Mesodermal cell (in vitro differentiated cells): ENCODE measurements around the gene C2CD4B.

ENCODE experiments used
- H3K27ac ChIP-seq: 2 replicates; pipeline ENCODE4 v1.7.0; 2013; ENCODE audit warnings: mild to moderate bottlenecking, low read depth, low read length, moderate library complexity; ENCODE audit not compliant: severe bottlenecking
- H3K36me3 ChIP-seq: 2 replicates; pipeline ENCODE4 v1.7.1; 2013; ENCODE audit warnings: mild to moderate bottlenecking, low read length, moderate library complexity; ENCODE audit not compliant: control insufficient read depth, insufficient read depth
- H3K4me1 ChIP-seq: one replicate; pipeline ENCODE4 v1.7.1; 2013; ENCODE audit warnings: mild to moderate bottlenecking, low read length; ENCODE audit not compliant: insufficient read depth, control insufficient read depth, poor library complexity, severe bottlenecking
- H3K4me3 ChIP-seq: 2 replicates; pipeline ENCODE4 v1.7.0; 2013; ENCODE audit warnings: low read length, control low read depth, mild to moderate bottlenecking; ENCODE audit not compliant: insufficient read depth, poor library complexity, severe bottlenecking; ENCODE audit errors: extremely low read depth
- H3K9me3 ChIP-seq: 2 replicates; pipeline ENCODE4 v1.7.1; 2013; ENCODE audit warnings: mild to moderate bottlenecking, low read length, moderate library complexity; ENCODE audit not compliant: control insufficient read depth
- WGBS, 2 experiments: methylation state at CpG; one replicate each; pipeline ENCODE4 v1.1.5; 2013; ENCODE audit warnings: missing lambda C conversion rate in 2 of 2; ENCODE audit not compliant: insufficient coverage in 2 of 2; 5-methylcytosine and 5-hydroxymethylcytosine counted together

The C2CD4B gene

DNA sequence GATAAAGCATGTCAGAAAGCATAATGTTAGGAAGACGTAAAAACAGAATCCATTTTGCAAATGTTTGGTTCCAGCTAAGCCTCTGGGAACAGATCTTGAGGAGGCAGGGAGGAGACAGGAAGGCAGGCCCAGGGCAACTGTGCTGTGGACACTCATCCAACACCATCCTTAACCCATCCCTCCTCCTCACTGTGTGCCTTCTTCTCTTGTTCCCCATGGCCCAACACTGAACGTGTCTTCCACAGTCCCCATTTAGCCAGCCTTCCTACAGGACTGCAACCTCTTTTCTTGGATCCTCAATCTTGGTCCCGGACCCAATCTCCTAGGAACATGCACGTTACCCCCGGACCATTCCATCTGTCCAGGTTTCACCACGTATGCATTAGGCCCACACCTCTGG is 15.4 kb downstream of the C2CD4B start:
- Histone ChIP-seq H3K4me3 (no peak overlapping the region), H3K9me3 (peaks cover 3% of the 10 kb centered on the region), H3K4me1 (no peaks in the 10 kb centered on the region), H3K27ac (no peak overlapping the region), H3K36me3 (no peaks in the 10 kb centered on the region)
- 92 to 95% methylated on average over 5 to 6 of the region's 6 CpGs for WGBS, 2 experiments

DNA sequence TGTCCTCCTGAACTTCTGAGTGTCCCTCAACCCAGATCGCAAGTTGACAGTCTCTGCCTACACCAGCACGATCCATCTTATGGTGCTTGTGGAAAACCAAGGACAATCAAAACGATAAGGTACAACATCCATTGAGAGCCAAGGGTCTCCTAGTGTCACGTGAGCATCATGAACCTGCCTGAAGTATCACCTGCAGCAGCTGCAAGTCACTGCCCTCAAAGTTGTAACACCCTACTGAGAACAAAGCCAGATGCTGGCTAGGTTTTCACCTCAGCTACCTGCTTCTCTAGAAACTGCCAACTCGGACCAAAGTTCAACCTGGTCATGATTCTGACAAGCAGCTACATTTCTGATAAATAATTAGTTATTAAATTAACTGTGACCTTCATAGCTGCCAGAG is 17.5 kb downstream of the C2CD4B start:
- Histone ChIP-seq H3K4me3 (no peak overlapping the region), H3K4me1 (no peaks in the 10 kb centered on the region), H3K36me3 (no peaks in the 10 kb centered on the region), H3K27ac (no peak overlapping the region), H3K9me3 (no peaks in the 10 kb centered on the region)
- 85 to 97% methylated on average over 4 of the region's 5 CpGs for WGBS, 2 experiments

DNA sequence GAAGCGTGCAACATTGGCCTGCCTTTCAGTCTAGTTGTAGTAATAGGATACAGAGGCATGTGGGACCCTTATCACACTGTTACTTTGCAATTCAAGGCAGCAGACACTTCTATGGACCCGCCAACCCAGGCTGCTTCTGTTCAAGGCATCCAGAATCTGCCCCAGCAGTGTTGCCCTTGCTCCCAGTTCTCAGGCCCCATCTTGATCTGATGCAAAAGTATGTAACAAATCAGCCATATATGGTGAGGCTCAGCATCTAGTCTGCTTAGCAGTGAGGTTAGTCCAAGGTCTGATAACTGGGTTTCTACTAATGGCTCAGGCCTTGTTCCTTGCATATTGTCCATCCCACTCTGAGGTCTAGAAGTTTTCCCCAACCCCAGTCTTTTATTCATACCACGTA is 17.9 kb downstream of the C2CD4B start:
- no peaks in the 10 kb centered on the region for H3K36me3 ChIP-seq
- WGBS, 2 experiments: 89% methylated on average over 2 of the region's 3 CpGs
- H3K27ac ChIP-seq: no peak overlapping the region
- H3K4me3 ChIP-seq: no peak overlapping the region
- H3K4me1 ChIP-seq: no peaks in the 10 kb centered on the region
- no peaks in the 10 kb centered on the region for H3K9me3 ChIP-seq

DNA sequence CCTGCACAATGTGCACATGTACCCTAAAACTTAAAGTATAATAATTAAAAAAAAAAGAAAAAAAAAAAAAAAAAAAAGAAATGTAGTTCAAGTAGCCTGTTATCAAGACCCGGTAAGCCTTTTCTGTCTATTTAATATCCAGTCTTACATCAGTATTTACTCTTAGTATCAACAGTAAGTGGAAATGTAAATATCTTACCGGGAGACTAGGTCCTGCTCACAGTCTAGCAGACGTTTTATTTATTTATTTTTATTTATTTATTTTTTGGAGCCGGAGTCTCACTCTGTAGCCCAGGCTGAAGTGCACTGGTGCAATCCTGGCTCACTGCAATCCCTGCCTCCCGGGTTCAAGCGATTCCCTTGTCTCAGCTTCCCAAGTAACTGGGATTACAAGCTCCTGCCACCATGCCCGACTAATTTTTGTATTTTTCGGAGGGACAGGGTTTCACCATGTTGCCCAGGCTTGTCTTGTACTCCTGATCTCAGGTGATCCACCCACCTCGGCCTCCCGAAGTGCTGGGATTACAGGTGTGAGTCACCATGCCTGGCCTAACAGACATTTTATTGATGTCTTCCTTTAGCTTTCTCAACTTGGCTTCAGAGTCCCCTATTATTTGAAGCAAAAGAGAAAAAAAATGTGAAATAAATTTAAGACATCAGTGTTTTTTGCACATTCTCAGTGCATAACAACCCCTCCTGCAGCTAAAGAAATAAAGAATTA is 19.9 kb downstream of the C2CD4B start:
- Histone ChIP-seq H3K4me3 (no peak overlapping the region), H3K27ac (no peak overlapping the region), H3K4me1 (no peaks in the 10 kb centered on the region), H3K9me3 (no peaks in the 10 kb centered on the region), H3K36me3 (no peaks in the 10 kb centered on the region)
- WGBS, 2 experiments: 91 to 95% methylated on average over 6 of the region's 10 CpGs

DNA sequence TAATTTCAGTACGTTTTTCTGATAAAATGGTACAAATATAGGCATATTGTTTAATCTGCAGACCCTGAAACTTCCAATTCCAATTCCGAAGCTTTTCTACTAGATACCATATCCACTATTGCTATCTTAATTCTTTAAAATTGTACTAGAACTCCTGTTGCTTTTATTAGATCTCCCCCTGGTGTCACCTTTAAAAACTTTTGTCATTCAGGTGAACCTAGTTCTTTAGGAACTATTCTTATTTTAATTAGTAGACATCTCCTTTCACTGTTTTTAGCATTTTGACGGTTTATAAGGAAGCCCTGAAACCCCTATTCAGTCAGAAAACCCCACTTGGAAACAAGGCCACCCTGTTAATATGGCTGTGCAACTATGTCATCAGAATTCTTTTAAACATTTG is 22.3 kb downstream of the C2CD4B start:
- Histone ChIP-seq H3K36me3 (no peaks in the 10 kb centered on the region), H3K9me3 (no peaks in the 10 kb centered on the region), H3K27ac (no peak overlapping the region), H3K4me3 (no peak overlapping the region), H3K4me1 (peaks cover 4% of the 10 kb centered on the region)
- WGBS, 2 experiments: 40% methylated on average over 1 of the region's 3 CpGs; no CpG with 5 or more reads in 1 of the 2 experiments

DNA sequence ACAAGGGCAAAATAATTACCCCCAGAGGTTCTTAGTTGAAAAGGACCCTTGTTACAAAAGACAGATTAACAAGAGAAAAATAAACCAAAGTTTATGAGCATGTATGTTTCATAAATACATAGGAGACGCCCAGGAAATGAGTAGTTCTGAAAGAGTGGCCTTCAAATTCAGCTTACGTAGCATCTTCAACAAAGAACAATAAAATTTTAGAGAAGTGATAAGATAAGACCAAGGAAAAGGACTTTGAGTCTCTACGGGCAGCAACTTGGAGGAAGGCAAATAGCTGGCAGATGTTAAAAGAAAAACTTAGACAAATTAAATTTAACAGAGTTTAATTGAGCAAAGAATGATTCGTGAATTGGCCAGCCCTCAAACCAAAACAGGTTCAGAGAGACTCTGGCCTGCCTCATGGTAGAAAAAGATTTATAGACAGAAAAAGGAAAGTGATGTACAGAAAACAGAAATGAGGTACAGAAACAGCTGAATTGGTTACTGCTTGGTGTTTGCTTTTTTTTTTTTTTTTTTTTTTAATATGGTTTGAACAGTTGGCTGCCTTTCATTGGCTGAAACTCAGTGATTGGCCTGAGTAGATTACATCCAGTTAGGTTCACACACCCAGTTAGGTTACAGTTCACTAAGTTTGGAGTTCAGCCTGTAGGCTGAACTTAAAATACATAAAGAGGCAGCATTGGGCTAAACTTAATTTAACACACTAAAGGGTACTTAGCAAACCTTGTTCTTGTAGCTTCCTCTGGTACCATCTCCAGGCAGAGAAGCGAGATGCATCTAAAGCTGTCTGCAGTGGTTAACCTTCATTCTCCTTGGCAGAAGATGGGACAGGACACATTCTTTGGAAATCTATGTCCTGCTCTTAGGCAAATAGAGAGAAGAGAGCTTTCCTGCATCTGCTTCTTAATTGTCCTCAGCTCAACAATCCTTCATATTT is 23.2 kb downstream of the C2CD4B start:
- Histone ChIP-seq H3K4me3 (no peak overlapping the region), H3K4me1 (peaks cover 4% of the 10 kb centered on the region), H3K27ac (no peak overlapping the region), H3K36me3 (no peaks in the 10 kb centered on the region), H3K9me3 (no peaks in the 10 kb centered on the region)
- WGBS, 2 experiments: 85 to 100% methylated on average over 2 to 3 of the region's 5 CpGs

GRCh38 chr15:62141200-62141599 is 23.9 kb downstream of the C2CD4B start:
- Histone ChIP-seq H3K36me3 (no peaks in the 10 kb centered on the region), H3K27ac (no peak overlapping the region), H3K4me1 (peaks cover 4% of the 10 kb centered on the region), H3K4me3 (no peak overlapping the region), H3K9me3 (no peaks in the 10 kb centered on the region)
- no CpG with 5 or more reads among the region's 1 CpG for WGBS, 2 experiments

GRCh38 chr15:62138124-62138523 is 27.0 kb downstream of the C2CD4B start:
- H3K27ac ChIP-seq: no peak overlapping the region

DNA sequence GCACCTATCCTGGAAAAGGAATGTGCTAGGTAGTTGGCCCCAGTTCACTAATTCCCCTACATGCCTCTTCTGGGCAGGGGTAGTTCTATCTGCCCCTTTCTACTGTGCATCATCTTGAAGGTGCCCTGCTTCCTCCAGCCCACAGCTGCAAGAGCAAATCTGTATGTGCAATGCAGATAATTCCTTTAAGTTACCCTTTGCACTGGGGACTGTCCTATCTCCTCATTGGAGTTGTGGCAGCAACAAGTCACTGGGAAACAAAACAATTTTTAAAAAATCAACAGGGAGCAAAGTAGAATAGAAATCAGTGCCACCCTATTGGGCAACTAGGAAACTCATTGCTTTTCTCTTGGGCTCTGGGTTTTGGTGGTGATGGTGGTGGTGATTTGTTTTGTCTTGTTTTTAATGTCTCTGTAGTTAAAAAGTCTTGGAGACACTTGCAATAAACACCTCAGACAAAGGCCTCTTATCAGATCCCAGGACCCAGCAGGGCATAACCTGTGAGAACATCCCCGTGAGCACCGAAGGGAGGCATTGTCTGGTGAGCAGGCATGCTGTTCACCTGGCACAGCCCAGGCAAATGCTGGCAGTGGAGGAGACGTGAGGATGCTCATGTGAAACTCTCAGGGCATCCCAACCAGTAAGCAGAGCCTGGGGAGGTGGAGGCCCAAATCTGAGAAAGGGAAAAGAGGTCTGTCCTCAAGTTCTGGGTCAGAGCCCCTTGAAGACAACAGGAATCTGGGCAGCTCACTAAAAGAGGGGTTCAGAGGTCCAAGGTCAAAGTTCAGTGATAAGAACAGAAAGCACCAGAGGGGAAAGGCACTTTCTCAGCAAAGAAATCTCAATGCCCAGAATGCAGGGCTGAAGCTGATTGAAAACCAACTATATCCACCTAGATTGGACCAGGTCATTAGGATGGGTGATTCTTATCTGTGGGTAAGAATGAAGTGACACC is 27.9 kb downstream of the C2CD4B start:
- Histone ChIP-seq H3K4me1 (peaks cover 4% of the 10 kb centered on the region), H3K36me3 (no peaks in the 10 kb centered on the region), H3K4me3 (no peak overlapping the region), H3K9me3 (no peaks in the 10 kb centered on the region), H3K27ac (no peak overlapping the region)
- 83 to 89% methylated on average over 3 of the region's 3 CpGs for WGBS, 2 experiments

More at GRCh38 chr15:62138124-62138523, 27.0 kb downstream of the C2CD4B start:
- WGBS, 2 experiments: 79% methylated on average over 2 of the region's 5 CpGs; no CpG with 5 or more reads in 1 of the 2 experiments
- Histone ChIP-seq H3K4me1 (peaks cover 4% of the 10 kb centered on the region), H3K9me3 (no peaks in the 10 kb centered on the region), H3K4me3 (no peak overlapping the region), H3K36me3 (no peaks in the 10 kb centered on the region)

DNA sequence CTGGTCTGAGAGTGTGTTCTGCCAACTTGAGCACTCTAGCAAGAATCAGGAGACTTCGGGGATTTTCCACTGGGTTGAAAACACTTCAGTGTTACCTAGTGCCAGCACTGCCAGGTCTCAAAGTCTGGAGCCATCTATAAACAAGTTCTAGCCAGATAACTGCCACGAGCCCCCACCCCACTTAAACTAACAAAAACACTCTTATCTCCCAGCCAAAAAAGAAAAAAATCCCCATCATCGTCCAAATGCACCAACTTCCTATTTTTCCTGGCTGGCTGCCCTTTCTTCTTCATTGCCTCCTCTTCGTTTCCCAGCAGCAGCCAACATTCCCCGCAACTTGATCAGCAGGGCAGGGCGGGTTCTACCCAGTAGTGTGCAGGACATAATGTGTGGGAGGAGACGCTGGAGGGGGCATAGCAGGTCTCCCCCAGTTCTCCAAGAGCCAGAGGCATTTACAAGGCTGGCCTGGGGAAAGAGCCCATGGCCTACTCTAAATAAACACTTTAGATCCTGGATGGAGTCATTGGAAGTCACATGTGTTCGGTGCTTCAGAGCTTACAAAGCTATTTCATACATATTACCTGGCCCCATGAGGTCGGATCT is 29.5 kb downstream of the C2CD4B start:
- Histone ChIP-seq H3K36me3 (no peaks in the 10 kb centered on the region), H3K4me3 (no peak overlapping the region), H3K27ac (no peak overlapping the region), H3K9me3 (no peaks in the 10 kb centered on the region), H3K4me1 (peaks cover 4% of the 10 kb centered on the region)
- 94 to 96% methylated on average over 6 to 7 of the region's 9 CpGs for WGBS, 2 experiments
